ENCODE results near the gene PIP4K2A.

GRCh38 chr10:22693371-22693784 lies 21.0 kb downstream of the PIP4K2A start:
- TF ChIP-seq CSDC2 (CRISPR knock-in tag; IDR thresholded peaks at IDR 0.05): no peak
- no peak for TF ChIP-seq PPARA (CRISPR knock-in tag; IDR thresholded peaks at IDR 0.05; ENCODE audit: borderline replicate concordance)
- no peak for TF ChIP-seq ZNF8 (CRISPR knock-in tag; IDR thresholded peaks at IDR 0.05)
- TF ChIP-seq ESRRG (CRISPR knock-in tag; IDR thresholded peaks at IDR 0.05): no peak
- no peak for TF ChIP-seq PATZ1 (CRISPR knock-in tag; IDR thresholded peaks at IDR 0.05; ENCODE audit: borderline replicate concordance)
- no peak for TF ChIP-seq ZFP3 (CRISPR knock-in tag; IDR thresholded peaks at IDR 0.05)
- no peak for TF ChIP-seq BACH2 (CRISPR knock-in tag; IDR thresholded peaks at IDR 0.05; ENCODE audit: borderline replicate concordance)
- TF ChIP-seq GLIS3 (CRISPR knock-in tag; IDR thresholded peaks at IDR 0.05): no peak

Measured in SK-N-SH treated with all-trans-retinoic acid at 6 μM for 48 hours (cell line).